Measurements from ENCODE around the gene JUND. TPM values are rescaled to one million over a fixed set of nuclear protein-coding genes. Genes with fewer than 3 reads are reported as not detected.

Gene JUND
- total RNA-seq, 1 experiment from 2014 or later, result 44.9 TPM

DNA sequence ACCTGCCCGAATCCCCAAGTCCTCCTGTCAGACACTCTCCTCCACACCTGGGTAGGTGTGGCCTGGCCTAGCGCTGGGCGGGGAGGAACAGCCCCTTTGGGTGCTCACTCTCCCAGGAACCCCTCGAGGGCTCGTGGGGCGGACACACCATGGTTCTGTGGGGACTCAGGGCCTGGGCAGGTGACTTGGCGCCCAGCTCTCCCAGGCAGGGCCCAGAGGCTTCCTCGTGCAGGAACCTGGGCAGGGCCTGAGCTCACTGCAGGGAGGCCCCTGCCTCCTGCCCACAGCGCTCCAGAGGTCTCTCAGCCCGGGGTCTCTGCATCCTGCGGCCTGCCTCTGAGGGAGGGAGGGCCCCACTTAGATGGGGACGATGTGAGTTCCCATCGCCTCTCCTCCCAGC lies 29.5 kb upstream of the JUND start:
- intact Hi-C loops (cut with micrococcal nuclease; ENCODE audit: unreplicated experiment), result no loop called here
- H3K4me3 Mint-ChIP-seq (ENCODE audit: low read depth, unreplicated experiment), result no peak overlapping the region
- BruUV-seq (replicated peaks), result no TSS peak
- CTCF ChIA-PET, result no interaction called here
- no peak for DNase-seq
- peaks cover 20% of the 10 kb centered on the region for H3K36me3 Mint-ChIP-seq (ENCODE audit: insufficient read depth, unreplicated experiment)
- no peak overlapping the region for H3K27ac Mint-ChIP-seq (ENCODE audit: unreplicated experiment)
- no peaks in the 10 kb centered on the region for H3K4me1 Mint-ChIP-seq (ENCODE audit: low read depth, unreplicated experiment)
- TF ChIP-seq, protein P1, sequence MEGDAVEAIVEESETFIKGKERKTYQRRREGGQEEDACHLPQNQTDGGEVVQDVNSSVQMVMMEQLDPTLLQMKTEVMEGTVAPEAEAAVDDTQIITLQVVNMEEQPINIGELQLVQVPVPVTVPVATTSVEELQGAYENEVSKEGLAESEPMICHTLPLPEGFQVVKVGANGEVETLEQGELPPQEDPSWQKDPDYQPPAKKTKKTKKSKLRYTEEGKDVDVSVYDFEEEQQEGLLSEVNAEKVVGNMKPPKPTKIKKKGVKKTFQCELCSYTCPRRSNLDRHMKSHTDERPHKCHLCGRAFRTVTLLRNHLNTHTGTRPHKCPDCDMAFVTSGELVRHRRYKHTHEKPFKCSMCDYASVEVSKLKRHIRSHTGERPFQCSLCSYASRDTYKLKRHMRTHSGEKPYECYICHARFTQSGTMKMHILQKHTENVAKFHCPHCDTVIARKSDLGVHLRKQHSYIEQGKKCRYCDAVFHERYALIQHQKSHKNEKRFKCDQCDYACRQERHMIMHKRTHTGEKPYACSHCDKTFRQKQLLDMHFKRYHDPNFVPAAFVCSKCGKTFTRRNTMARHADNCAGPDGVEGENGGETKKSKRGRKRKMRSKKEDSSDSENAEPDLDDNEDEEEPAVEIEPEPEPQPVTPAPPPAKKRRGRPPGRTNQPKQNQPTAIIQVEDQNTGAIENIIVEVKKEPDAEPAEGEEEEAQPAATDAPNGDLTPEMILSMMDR (IDR thresholded peaks at IDR 0.05; ENCODE audit: unreplicated experiment), result no peak
- no peaks in the 10 kb centered on the region for H3K27me3 Mint-ChIP-seq (ENCODE audit: unreplicated experiment)
- no peaks in the 10 kb centered on the region for H3K9me3 Mint-ChIP-seq (ENCODE audit: low read depth, unreplicated experiment)

DNA sequence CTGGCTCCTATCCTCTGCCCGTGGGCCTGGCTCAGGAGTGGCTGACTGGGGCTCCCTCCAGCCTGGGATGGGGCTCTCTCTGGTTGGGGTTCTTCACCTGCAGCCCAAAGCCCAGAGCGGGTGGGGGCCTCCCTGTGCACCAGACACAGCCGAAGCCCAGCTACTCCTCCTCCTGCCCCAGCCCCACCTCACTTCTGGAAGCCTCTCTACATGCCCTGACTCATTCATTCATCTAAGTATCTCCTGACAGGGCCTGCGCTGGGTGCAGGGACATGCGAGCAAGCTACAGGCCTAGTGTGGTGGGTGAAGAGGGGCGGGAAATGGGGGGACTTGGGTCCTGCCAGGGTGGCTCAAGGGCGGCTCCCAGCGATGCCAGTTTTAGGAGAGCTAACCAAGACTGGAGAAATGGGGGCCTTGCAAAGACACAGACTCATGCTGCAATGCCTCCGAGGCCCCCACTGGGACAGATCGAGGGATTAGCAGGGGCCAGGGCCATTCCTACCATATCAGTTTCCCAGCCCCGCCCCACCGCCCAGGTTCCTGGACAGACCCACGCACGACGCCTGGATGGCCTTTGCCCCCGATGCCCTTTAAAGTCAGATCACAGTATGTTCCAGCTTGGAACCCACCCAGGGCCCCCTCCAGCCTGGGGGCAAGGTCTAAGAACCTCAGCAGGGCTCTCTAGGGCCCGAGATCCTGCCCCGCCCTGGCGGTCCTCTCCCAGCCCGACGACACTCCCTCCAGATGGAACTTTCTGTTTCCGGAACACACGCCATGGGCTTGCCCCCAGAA lies 28.9 kb upstream of the JUND start:
- H3K36me3 Mint-ChIP-seq (ENCODE audit: insufficient read depth, unreplicated experiment), result peaks cover 26% of the 10 kb centered on the region
- TF ChIP-seq, protein P1 (IDR thresholded peaks at IDR 0.05; ENCODE audit: unreplicated experiment), result no peak
- BruUV-seq (replicated peaks), result no TSS peak
- H3K27me3 Mint-ChIP-seq (ENCODE audit: unreplicated experiment), result no peaks in the 10 kb centered on the region
- H3K27ac Mint-ChIP-seq (ENCODE audit: unreplicated experiment), result no peak overlapping the region
- no peak overlapping the region for H3K4me3 Mint-ChIP-seq (ENCODE audit: low read depth, unreplicated experiment)
- intact Hi-C loops (cut with micrococcal nuclease; ENCODE audit: unreplicated experiment), result no loop called here
- H3K9me3 Mint-ChIP-seq (ENCODE audit: low read depth, unreplicated experiment), result no peaks in the 10 kb centered on the region
- CTCF ChIA-PET, result no interaction called here
- no peaks in the 10 kb centered on the region for H3K4me1 Mint-ChIP-seq (ENCODE audit: low read depth, unreplicated experiment)
- no peak for DNase-seq

DNA sequence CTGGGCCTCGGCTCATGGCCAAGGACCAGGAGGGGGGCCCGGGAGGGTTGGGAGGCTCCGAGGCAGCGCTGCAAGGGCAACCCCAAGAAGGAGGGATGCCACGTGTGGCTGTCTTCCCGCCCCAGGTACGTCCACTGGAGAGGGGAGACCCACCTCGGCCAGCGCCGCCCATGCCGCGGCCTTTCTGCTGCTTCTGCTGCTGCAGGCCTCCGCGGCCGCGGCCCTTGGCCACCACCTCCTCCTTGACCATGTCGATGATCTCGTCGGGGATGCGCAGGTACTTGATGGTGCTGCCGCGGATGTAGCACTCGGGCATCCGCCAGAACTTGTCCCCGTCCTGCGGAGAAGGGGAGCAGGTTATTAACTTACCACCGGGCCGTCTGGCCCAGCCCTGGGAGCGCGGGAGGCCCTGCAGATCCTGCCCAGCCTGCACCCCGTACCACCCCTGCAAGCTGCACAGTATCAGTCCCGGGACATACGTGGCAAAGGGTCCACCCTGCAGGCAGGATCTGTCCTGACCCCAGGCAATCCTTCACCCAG lies 28.2 kb upstream of the JUND start:
- Mint-ChIP-seq H3K4me3 (ENCODE audit: low read depth, unreplicated experiment) (no peak overlapping the region), H3K4me1 (ENCODE audit: low read depth, unreplicated experiment) (no peaks in the 10 kb centered on the region), H3K9me3 (ENCODE audit: low read depth, unreplicated experiment) (no peaks in the 10 kb centered on the region), H3K27me3 (ENCODE audit: unreplicated experiment) (no peaks in the 10 kb centered on the region), H3K27ac (ENCODE audit: unreplicated experiment) (no peak overlapping the region), H3K36me3 (ENCODE audit: insufficient read depth, unreplicated experiment) (peaks cover 31% of the 10 kb centered on the region)
- BruUV-seq (replicated peaks), result no TSS peak
- CTCF ChIA-PET, result no interaction called here
- TF ChIP-seq, protein P1 (IDR thresholded peaks at IDR 0.05; ENCODE audit: unreplicated experiment), result no peak
- intact Hi-C loops (cut with micrococcal nuclease; ENCODE audit: unreplicated experiment), result no loop called here
- no peak for DNase-seq

DNA sequence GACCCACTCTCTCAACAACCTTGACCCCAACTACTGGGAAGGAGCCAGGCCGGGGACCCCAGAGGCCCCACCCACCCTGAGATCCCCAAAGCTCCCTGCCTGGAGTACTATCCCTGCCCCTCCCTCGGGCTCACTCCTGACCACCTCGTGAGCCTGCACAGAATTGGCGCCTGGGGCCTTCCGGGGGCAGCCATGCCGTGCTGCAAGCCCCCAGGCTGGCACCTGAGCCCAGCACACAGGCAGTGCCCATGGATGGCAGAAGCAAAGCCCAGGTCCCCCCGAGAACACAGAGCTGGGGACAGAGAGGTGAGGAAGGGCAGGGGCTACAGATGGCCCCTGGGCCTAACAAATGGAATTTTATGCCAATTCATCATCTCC lies 27.5 kb upstream of the JUND start:
- Mint-ChIP-seq H3K4me1 (ENCODE audit: low read depth, unreplicated experiment) (peaks cover 2% of the 10 kb centered on the region), H3K4me3 (ENCODE audit: low read depth, unreplicated experiment) (no peak overlapping the region), H3K9me3 (ENCODE audit: low read depth, unreplicated experiment) (no peaks in the 10 kb centered on the region), H3K27me3 (ENCODE audit: unreplicated experiment) (no peaks in the 10 kb centered on the region), H3K27ac (ENCODE audit: unreplicated experiment) (no peak overlapping the region), H3K36me3 (ENCODE audit: insufficient read depth, unreplicated experiment) (peaks cover 34% of the 10 kb centered on the region)
- DNase-seq, result no peak
- BruUV-seq (replicated peaks), result no TSS peak
- CTCF ChIA-PET, result no interaction called here
- TF ChIP-seq, protein P1 (IDR thresholded peaks at IDR 0.05; ENCODE audit: unreplicated experiment), result no peak
- intact Hi-C loops (cut with micrococcal nuclease; ENCODE audit: unreplicated experiment), result no loop called here

All from Calu3 (cell line).